ENCODE data around the gene IDI1.

DNA sequence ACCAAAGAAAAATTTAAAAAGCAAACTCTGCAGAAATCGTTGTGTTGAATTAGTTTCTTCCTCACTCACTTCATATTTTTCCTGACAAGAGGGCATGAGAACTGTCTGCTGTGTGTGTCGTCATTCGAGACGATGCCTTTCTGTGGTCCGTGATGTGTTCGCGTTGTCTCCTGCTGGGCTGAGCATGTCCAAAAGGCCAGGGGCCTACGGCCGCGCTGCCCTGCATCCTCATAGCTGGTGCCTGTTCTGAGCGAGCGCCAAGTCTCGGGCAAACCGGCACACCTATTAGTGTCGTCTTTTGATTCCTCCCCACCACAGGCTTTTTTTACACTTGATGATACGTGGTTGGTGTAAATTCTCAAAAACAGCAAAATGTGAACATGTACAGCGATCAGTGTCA lies 34.7 kb upstream of the IDI1 start:
- TF ChIP-seq POLR2A (IDR thresholded peaks at IDR 0.05), result no peak
- TF ChIP-seq, protein P1, sequence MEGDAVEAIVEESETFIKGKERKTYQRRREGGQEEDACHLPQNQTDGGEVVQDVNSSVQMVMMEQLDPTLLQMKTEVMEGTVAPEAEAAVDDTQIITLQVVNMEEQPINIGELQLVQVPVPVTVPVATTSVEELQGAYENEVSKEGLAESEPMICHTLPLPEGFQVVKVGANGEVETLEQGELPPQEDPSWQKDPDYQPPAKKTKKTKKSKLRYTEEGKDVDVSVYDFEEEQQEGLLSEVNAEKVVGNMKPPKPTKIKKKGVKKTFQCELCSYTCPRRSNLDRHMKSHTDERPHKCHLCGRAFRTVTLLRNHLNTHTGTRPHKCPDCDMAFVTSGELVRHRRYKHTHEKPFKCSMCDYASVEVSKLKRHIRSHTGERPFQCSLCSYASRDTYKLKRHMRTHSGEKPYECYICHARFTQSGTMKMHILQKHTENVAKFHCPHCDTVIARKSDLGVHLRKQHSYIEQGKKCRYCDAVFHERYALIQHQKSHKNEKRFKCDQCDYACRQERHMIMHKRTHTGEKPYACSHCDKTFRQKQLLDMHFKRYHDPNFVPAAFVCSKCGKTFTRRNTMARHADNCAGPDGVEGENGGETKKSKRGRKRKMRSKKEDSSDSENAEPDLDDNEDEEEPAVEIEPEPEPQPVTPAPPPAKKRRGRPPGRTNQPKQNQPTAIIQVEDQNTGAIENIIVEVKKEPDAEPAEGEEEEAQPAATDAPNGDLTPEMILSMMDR (IDR thresholded peaks at IDR 0.05), result no peak
